BE2C (cell line): ENCODE data around the gene CFAP46.
"Not testable (repeated sequence)": the region's sequence is repeated elsewhere in the genome, so short reads cannot be mapped to it uniquely, and the experiment has no call there.

Source experiments
- DNase-seq: peaks from one replicate; pipeline ENCODE4 v3.0.0-alpha.2; 2020
- H3K27me3 ChIP-seq: fragments of 250-450 bp; sonication (Bioruptor Pico); 2 replicates; pipeline ENCODE4 v1.5.1; 2020; ENCODE audit warnings: mild to moderate bottlenecking
- H3K36me3 ChIP-seq: fragments of 250-450 bp; sonication (Bioruptor Pico); 2 replicates; pipeline ENCODE4 v1.5.1; 2020; ENCODE audit warnings: mild to moderate bottlenecking
- H3K4me1 ChIP-seq: fragments of 250-450 bp; sonication (Bioruptor Pico); 2 replicates; pipeline ENCODE4 v1.5.1; 2020
- H3K4me3 ChIP-seq: 2 replicates; pipeline ENCODE4 v1.5.1; 2011; ENCODE audit warnings: low read depth, low read length
- H3K9me3 ChIP-seq: fragments of 250-450 bp; sonication (Bioruptor Pico); 2 replicates; pipeline ENCODE4 v1.5.1; 2020
- CTCF ChIP-seq: IDR thresholded peaks from 2 replicates; pipeline ENCODE4 v1.5.1; 2012; ENCODE audit warnings: mild to moderate bottlenecking, low read depth, low read length

The CFAP46 gene

DNA sequence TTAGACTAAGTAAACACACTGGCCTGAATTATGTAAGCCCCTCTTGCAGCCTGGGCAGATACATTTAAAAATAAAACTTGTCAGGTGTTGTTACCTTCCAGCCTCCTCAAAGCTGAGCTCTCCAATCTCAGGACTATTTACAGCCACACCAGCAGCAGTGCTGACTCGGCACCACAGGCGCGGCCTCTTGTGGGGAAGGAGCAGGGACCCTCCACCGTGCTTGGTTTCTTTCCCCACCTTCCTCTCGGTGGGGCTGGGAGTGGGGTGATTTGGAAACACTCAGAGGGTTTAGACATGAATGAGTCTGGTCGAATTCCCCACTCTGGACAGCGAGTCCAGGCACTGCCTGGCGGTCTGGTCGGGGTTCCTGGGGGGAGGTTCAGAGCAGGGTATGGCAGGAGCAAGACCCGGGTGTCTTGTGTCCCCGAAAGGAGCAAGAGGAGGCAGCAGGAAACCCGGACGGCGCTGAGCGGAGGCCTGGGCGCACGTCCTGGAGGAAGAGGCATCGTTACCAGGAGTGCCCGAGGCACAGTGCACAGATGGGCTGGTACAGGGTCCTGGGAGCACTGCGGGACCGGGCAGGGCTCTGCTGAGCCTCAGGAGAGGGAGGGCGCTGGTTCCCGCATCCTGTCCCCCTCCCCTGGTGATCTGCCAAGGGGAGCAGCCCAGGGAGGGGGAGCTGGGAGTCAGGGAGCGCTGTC lies 29.2 kb upstream of the CFAP46 start:
- H3K36me3 ChIP-seq = no peaks in the 10 kb centered on the region
- TF ChIP-seq CTCF = no peak
- H3K4me3 ChIP-seq = no peak overlapping the region
- peaks cover 35% of the 10 kb centered on the region for H3K27me3 ChIP-seq
- H3K4me1 ChIP-seq = no peaks in the 10 kb centered on the region
- no peak for DNase-seq
- H3K9me3 ChIP-seq = no peaks in the 10 kb centered on the region

DNA sequence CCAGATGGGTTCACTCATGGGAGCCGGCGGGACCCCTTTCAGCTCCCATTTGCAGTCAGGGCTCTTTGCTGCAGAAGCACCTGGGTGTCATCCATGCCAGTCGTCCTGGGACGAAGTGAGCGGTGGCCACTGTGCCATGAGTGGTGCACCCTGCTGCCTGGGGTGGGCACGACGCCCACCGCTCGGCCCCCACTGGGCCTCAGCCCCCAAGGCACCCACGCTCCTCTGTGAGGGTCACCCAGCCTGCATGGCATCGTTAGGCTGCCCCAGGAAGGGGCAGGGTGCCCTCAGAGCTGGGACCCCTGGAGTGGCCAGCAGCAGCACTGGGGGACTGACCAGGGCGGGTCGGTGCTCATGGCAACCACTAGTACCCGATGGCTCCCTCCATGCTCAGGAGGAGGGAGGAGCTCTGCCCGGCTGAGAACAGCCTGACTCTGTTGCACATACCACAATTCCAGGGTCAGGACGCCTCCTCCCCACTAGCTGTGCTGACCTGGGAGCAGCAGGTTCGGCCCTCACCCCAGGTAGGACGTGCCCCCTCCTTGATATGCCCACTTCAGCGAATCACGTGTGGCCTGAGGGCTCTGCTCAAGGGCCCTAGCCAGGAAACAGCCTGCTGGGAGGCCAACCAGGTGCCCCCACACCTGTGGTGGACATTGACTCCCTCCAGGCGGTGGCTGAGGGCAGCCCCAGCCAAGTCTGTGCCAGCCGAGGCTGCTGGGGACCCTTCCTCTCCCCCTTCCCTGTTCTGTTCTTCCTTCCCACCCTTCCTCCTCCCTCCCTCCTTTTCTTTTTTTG lies 28.5 kb upstream of the CFAP46 start:
- Histone ChIP-seq H3K27me3 (peaks cover 39% of the 10 kb centered on the region), H3K4me3 (no peak overlapping the region), H3K9me3 (no peaks in the 10 kb centered on the region), H3K36me3 (no peaks in the 10 kb centered on the region), H3K4me1 (no peaks in the 10 kb centered on the region)
- no peak for TF ChIP-seq CTCF
- DNase-seq = no peak

DNA sequence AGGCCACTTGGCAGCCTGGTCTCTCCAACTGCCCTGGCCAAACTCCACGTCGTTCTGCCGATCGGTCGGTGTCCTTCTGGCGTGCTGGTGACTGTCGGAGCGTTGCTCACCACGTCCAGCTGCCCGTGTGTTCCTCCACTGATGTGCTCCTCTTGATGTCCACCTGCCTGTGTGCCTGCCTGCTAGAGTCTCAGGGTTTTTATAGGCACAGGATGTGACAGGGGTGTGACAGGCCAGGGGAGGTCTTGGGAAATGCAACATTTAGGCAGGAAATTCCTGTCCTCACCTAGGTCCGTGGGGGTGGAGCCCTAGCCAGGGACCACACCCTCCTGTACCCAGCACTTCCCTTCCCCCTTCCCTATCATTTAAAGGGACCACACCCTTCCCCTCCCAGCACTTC lies 25.2 kb upstream of the CFAP46 start:
- Histone ChIP-seq H3K4me1 (no peaks in the 10 kb centered on the region), H3K9me3 (no peaks in the 10 kb centered on the region), H3K27me3 (peaks cover 38% of the 10 kb centered on the region), H3K36me3 (no peaks in the 10 kb centered on the region), H3K4me3 (no peak overlapping the region)
- no peak for TF ChIP-seq CTCF
- DNase-seq = no peak

DNA sequence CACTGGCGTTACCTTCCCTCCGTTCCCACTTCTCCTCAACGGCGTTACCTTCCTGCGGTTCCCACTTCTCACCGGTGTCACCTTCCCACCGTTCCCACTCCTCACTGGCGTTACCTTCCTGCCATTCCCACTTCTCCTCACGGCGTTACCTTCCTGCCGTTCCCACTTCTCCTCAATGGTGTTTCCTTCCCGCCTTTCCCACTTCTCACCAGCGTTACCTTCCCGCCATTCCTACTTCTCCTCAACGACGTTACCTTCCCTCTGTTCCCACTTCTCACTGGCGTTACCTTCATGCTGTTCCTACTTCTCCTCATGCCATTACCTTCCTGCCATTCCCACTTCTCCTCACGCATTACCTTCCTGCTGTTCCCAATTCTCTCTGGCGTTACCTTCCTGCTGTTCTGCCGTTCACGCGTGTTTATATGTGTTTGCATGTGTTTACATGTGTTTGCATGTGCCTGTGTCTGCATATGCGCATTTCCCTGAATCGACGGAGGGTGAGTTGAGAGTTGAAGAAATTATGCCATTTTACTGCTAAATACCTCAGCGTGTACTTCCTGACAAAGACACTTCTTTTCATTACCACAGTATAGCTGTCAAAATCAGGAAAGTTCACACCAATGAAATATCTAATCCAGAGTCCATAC lies 23.2 kb upstream of the CFAP46 start:
- no peak for TF ChIP-seq CTCF
- no peaks in the 10 kb centered on the region for H3K4me1 ChIP-seq
- no peaks in the 10 kb centered on the region for H3K9me3 ChIP-seq
- H3K36me3 ChIP-seq = no peaks in the 10 kb centered on the region
- DNase-seq = no peak
- peaks cover 18% of the 10 kb centered on the region for H3K27me3 ChIP-seq
- H3K4me3 ChIP-seq = no peak overlapping the region

GRCh38 chr10:132964707-132965410 lies 22.5 kb upstream of the CFAP46 start:
- H3K27me3 ChIP-seq = peaks cover 16% of the 10 kb centered on the region

DNA sequence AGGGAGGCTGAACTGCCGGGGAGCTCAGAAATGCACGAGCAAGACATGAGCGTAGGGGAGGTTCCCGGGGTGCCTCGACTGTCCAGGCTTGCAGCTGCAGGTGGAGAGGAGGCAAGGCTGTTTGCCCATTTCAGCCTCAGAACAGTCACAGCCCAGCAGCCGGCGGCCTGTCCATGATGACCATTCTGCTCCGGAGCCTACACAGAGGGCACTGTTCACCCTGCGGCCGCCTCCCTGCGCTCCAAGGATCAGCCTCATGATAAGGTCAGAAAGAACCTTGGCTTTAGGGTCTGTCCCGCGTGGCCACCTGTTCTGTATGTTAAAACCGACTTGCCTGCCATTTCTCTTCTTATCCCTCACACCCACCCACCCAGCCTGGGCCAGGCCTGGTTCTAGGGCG lies 21.9 kb upstream of the CFAP46 start:
- H3K9me3 ChIP-seq = no peaks in the 10 kb centered on the region
- no peaks in the 10 kb centered on the region for H3K36me3 ChIP-seq
- H3K4me3 ChIP-seq = no peak overlapping the region
- H3K27me3 ChIP-seq = peaks cover 11% of the 10 kb centered on the region
- TF ChIP-seq CTCF = no peak
- DNase-seq = no peak
- no peaks in the 10 kb centered on the region for H3K4me1 ChIP-seq

More at GRCh38 chr10:132964707-132965410, 22.5 kb upstream of the CFAP46 start:
- H3K36me3 ChIP-seq, H3K4me1 ChIP-seq, DNase-seq, H3K4me3 ChIP-seq, H3K9me3 ChIP-seq: not testable (repeated sequence)
